DMS153 treated with DMSO at 0.1 percent for 48 hours (cell line): ENCODE results near the gene JDP2.
"Not testable (repeated sequence)": the region's sequence is repeated elsewhere in the genome, so short reads cannot be mapped to it uniquely, and the experiment has no call there.

Source experiments
- DNase-seq: peaks from one replicate; lab custom pipeline; 2025; ENCODE audit not compliant: unreplicated experiment; lab: John Stamatoyannopoulos, UW

JDP2 gene

DNA sequence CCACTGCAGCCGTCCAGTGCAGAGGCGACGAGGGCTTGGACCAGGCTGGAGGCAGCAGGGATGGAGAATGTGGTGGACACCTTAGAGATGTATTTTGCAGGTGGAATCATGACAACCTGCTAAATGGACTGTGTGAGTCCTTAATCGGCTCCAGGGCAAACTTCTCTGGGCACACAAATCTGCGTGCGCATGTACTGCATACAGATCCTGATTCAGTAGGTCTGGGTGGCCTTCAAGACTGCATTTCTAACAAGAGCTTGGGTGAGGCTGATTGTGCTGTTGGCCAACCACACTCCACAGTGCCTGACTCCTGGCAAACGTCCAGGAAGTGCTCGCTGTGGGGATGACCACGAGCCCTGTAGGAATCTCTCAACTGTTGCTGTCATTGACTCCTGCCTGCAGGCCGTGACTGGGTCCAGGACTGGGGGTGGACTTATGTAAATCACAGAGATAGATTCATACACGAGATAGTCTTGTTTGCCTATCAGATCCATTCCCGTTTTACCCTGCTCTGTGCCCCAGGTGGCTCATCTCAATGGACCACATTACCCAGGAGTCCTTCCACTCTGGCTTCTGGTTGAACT lies 27.2 kb downstream of the JDP2 start:
- DNase-seq = no peak

DNA sequence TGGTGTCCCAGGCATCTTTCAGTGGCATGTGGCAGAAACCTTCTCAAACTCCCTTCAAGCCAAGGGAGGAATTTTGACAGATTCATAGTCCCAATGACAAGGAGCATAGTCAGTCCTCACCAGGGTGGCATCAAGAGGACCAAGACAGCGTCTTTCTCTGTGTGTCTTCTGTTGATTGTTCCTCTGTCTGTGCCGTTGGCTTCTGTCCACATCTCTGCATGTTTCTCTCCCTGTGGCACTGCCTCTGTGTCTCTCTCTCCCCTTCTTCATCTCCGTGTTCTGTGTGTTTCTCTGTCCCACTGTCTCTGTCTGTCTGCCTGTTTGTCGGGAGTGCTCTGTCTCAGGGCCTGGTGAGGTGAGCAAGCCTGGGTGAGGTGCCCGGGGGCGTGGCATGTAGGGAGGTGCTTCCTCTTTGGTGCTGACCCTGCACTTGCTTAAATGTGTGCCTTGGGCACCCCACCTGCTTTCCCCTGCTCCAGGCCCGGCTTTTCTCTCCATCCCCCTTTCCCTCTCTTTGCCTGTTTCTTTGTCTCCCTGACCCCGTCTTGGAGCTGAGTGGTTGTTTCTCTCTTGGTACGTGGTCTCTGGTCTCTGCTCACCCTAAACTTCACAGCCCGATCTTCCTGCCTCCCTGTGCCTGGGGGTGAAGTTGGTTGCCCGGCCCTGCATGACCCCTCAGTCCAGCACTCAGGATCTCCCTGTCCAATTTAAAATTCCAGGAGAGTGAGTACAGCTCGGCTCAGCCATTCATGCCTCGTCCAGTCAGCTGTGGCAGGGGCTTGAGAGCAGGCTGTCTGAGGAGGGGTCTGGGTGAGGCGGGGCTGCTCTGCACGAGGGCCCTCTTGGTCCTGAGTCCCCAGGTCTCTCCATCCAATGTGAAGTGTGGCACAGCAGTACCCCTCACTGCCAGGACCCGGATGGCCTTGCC lies 28.5 kb downstream of the JDP2 start:
- DNase-seq = no peak

DNA sequence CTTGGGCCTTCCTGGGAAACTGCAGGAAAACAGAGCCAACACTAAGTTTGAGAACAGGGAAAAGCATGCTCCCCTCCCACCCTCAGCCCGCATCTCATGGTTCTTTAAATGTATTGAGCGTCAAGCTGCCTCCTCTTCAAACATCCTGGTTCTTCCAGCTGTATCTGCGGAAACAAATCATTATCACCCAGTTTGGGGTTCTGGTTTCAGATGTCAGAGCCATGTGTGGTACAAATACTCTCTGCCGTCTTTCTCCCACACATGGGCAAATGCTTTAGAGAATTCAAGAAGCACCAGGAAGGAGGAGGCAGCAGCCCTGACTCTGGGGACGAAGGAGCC lies 29.1 kb downstream of the JDP2 start:
- DNase-seq = no peak

DNA sequence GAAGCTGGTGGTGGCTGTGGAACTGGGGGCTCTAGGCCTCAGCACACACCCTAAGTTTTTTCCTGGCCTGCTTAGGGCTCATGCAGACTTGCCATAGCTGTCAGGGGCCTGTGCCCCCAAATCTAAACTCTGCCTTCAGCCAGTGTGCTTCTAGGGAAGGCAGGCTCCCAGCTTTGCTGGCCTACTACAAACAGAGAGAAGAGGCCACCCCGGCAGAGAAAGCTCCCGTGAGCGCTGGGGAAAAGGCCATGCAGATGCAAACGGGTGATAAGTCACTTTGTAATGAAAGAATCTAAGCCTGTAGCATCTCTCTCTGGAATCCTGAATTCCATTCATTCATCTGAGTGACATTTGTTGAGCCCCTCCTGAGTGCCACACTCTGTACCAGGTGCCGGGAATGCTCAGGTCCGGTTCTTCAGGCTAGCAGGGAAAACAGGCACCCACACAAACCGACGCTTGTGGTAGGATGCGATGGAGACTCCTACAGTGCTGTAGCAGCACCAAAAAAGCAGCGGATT lies 29.9 kb downstream of the JDP2 start:
- no peak for DNase-seq

- DNase-seq = no peak
Observed at GRCh38 chr14:75458305-75458704, 30.5 kb downstream of the JDP2 start.

- no peak for DNase-seq
Observed at GRCh38 chr14:75459099-75459741, 31.4 kb downstream of the JDP2 start.

DNA sequence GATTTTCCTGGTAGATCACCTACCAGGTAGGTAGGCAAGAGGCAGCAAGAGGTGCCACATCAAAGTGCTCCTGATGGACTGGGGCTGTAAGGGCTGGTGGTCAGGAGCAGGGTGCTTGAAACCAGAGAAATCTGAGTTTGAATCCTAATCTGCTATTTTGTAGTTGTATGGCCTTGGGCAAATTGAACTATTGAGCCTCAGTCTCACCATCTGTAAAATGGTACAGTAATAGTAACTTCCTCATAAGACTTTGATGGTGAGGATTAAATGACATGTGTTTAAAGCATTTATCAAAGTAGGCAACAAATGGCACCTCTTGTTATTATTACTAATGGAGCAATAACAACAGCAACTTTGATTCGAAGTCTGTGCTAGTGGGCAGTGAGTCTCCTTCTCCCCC lies 32.0 kb downstream of the JDP2 start:
- no peak for DNase-seq

GRCh38 chr14:75460394-75460793 lies 32.6 kb downstream of the JDP2 start:
- DNase-seq = no peak

DNA sequence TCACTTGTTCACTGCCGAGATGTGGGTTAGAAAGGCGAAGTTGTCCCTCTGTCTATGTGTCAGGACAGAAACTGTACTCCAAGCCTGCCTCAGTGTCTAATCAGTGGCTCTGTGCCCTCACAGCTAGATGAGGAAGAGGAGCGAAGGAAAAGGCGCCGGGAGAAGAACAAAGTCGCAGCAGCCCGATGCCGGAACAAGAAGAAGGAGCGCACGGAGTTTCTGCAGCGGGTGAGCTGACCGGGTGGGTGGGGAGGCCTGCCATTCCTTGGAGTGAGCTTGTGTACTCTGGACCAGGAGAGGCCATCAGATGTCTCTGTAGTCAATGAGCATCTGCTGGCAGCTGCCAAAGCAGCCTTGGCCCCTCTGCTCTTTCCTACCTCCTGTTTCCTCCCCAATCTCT lies 33.5 kb downstream of the JDP2 start:
- DNase-seq = no peak

GRCh38 chr14:75461755-75462349 lies 34.0 kb downstream of the JDP2 start:
- DNase-seq = no peak

DNA sequence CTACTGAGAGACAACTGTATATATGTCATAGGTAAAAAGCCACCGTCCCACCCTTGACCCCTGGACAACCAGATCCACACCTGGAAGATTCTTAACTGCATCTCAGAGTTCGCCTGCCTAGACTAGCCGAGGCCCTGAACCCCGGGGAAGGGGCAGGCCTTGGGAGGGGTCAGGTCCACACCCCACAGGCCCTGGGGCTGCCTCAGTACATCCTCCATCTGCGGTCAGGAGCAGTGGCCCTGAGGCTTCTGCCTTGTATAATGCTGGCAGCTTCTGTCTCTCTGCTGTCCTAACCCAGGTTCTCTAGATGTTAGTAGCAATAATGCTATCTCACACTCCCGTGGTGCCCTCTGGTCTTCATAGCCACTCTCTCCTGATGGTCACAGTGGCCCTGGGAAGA lies 36.8 kb downstream of the JDP2 start:
- DNase-seq = no peak

DNA sequence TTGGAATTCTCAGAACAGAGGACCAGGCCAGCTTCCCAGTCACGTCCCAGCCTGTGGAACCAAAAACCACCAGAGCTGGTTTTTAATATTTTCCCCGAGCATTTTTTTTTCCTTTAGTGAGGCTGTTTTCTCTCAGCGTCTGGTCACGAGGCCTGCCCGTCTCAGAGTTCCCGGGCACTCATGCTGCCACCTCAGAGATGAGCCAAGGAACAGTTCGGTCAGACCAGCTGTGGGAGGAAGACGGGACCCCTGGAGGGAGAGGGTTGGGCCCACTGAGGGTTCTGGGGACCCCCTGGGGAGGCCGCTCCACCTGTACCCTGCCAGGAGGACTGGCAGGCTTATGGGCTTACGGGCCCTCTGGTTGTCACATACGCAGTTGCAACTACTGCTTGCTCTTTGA lies 39.9 kb downstream of the JDP2 start:
- DNase-seq = no peak

- no peak for DNase-seq
Observed at GRCh38 chr14:75469164-75469563, 41.3 kb downstream of the JDP2 start.

DNA sequence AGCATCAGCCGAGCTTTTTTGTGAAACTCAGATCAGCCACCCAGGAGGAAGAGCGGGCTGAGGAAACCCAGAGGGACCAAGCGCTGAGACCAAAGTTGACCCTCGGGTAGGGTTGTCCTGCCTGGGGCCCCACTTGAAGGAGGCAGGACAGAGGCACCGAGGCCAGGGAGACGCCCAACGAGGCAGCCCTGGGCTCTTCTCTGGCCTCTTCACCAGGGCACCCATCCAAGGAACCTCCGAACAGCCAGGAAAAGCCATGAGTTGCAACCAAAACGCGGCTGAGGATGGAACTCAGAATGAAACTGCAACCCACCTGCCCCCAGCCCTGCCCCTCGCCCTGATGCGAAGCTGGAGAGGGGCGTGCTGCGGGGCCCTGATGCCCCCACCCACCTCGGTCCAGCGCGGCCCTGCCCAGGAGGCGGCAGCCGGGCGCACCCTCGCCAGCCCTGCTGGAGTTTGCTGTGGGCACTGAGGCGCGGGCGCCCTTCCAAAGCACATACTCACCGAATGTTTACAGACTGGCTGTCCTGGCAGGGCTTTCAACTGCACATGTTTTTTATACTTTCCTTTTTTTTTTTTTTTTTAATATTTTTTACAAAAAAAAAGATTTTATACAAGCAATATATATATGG lies 41.9 kb downstream of the JDP2 start:
- peak; percentile 54 for DNase-seq

- DNase-seq = peak; percentile 54
Observed at GRCh38 chr14:75470238-75470797, 42.5 kb downstream of the JDP2 start.

- DNase-seq = no peak
Observed at GRCh38 chr14:75471059-75471458, 43.2 kb downstream of the JDP2 start.

GRCh38 chr14:75474127-75474526 lies 46.3 kb downstream of the JDP2 start:
- DNase-seq = not testable (repeated sequence)

DNA sequence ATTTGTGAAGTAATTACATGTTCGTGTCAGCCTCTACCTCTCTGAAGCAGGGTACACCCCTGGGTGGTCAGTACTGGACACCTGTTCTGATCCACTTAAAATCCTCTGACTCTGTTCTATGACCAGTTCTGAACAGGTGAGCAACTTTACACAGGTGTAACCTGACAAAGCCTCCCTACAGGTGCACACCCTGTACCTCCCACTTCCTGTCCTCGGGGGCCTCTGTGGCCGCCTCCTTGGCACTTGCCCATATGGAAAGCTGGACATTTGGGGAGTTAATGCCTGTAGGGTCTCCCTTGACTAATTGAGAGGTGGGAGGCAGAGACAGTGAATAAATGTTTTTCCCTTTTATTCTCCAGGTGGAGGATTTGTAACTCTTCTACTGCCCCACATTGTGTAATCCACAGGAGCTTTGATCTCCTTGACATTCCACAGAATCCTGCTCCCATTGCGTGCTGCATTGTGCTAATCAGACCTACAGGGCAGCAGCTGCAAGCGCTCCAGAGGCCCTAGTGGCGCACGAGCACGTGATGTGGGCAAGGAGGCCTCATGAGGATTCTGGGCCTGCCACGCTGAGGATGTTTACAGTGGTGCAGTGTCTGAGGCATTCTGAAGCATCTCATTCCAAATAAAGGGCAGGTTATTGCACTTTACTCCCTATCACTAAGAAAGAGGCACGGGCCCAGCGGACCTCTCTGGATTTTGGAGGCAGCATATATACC lies 48.6 kb downstream of the JDP2 start:
- peak; percentile 72 for DNase-seq

DNA sequence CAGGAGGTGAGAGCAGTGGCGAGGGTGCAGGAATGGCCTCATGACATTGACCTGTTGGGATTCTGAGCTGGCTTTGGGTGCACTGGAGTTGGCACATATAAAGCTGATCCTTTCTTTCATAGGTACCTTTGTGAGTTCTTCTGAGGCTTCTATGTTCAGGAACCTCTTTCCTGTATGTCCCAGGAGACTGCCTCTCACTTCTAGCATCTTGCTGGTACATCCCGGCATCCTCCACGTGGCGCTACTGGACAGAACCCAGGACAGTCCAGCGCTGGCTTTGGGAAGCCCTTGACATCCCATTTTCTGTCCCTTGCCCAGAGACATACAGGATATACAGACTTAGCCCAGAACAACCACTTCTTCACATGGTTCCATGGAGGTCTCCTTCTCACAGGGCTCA lies 50.1 kb downstream of the JDP2 start:
- no peak for DNase-seq
